ENCODE results near the gene NTRK3. TPM values are rescaled to one million over a fixed set of nuclear protein-coding genes. Genes with fewer than 3 reads are reported as not detected.

The NTRK3 gene
- polyA plus RNA-seq, 1 donor from 2014 or later, result 42.7 TPM

DNA sequence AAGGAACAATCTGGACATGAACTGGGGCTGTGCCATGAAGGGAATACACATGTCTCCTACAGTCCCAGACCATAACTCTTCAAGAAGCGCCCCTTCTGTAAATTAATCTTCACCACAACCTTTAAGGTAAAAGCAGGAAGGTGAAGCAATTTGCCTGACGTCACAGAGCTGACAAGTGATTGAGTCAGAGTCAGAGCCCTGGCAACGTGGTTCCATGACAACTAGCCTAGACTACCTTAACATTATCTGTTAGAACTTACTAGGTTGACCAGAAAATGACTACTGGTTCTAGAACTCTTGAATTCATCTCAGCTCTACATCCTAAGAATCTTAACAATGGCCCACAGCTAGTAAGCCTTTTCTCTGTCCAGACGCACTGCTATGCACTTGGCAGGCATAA lies 124.6 kb downstream of the NTRK3 start:
- Histone ChIP-seq H2AFZ (ENCODE audit: low read depth, low read length) (no peak overlapping the region), H3K36me3 (ENCODE audit: insufficient read depth, low read length) (peaks cover 4% of the 10 kb centered on the region), H3K27ac (ENCODE audit: low read length) (no peak overlapping the region), H3K9me3 (ENCODE audit: low read length) (no peaks in the 10 kb centered on the region), H3K27me3 (ENCODE audit: insufficient read depth, low read depth, low read length) (no peaks in the 10 kb centered on the region), H3K9me2 (ENCODE audit: insufficient read depth, low read length) (no peaks in the 10 kb centered on the region), H4K20me1 (ENCODE audit: insufficient read depth) (peaks cover 3% of the 10 kb centered on the region), H3F3A (ENCODE audit: insufficient read depth, low read length, poor library complexity, severe bottlenecking) (no peaks in the 10 kb centered on the region), H3K79me2 (replicated peaks; ENCODE audit: insufficient read depth, low read length) (no peaks in the 10 kb centered on the region), H3K4me2 (ENCODE audit: low read length) (no peak overlapping the region), H3K4me3 (ENCODE audit: low read length) (no peak overlapping the region), H3K9ac (ENCODE audit: low read length) (no peak overlapping the region)
- TF ChIP-seq EP300 (conservative IDR thresholded peaks at IDR 0.05; ENCODE audit: poor library complexity, severe bottlenecking), result no peak

DNA sequence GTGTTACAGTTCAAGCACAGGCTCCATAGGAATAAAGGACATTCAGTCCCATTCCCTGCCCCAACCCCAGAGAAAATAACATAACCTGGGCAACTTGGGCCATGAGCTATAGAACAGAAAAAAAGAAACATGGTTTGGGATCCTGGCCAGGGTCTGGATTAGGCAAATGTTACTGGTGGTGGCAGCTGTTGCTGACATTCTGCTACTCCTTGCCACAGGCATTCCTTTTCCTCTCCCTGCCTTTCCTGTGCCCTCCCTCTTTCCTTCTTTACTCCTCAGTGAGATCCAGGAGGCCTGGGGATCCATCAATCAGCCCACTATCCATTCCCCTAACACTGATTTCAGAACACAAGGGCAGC lies 129.1 kb downstream of the NTRK3 start:
- Histone ChIP-seq H4K20me1 (ENCODE audit: insufficient read depth) (peaks cover 3% of the 10 kb centered on the region), H2AFZ (ENCODE audit: low read depth, low read length) (no peak overlapping the region), H3K9me2 (ENCODE audit: insufficient read depth, low read length) (no peaks in the 10 kb centered on the region), H3K4me3 (ENCODE audit: low read length) (no peak overlapping the region), H3K4me2 (ENCODE audit: low read length) (no peak overlapping the region), H3K79me2 (replicated peaks; ENCODE audit: insufficient read depth, low read length) (no peaks in the 10 kb centered on the region), H3K9me3 (ENCODE audit: low read length) (no peaks in the 10 kb centered on the region), H3F3A (ENCODE audit: insufficient read depth, low read length, poor library complexity, severe bottlenecking) (no peaks in the 10 kb centered on the region), H3K27me3 (ENCODE audit: insufficient read depth, low read depth, low read length) (no peaks in the 10 kb centered on the region), H3K27ac (ENCODE audit: low read length) (no peak overlapping the region), H3K36me3 (ENCODE audit: insufficient read depth, low read length) (no peaks in the 10 kb centered on the region), H3K9ac (ENCODE audit: low read length) (no peak overlapping the region)
- TF ChIP-seq, protein P1, sequence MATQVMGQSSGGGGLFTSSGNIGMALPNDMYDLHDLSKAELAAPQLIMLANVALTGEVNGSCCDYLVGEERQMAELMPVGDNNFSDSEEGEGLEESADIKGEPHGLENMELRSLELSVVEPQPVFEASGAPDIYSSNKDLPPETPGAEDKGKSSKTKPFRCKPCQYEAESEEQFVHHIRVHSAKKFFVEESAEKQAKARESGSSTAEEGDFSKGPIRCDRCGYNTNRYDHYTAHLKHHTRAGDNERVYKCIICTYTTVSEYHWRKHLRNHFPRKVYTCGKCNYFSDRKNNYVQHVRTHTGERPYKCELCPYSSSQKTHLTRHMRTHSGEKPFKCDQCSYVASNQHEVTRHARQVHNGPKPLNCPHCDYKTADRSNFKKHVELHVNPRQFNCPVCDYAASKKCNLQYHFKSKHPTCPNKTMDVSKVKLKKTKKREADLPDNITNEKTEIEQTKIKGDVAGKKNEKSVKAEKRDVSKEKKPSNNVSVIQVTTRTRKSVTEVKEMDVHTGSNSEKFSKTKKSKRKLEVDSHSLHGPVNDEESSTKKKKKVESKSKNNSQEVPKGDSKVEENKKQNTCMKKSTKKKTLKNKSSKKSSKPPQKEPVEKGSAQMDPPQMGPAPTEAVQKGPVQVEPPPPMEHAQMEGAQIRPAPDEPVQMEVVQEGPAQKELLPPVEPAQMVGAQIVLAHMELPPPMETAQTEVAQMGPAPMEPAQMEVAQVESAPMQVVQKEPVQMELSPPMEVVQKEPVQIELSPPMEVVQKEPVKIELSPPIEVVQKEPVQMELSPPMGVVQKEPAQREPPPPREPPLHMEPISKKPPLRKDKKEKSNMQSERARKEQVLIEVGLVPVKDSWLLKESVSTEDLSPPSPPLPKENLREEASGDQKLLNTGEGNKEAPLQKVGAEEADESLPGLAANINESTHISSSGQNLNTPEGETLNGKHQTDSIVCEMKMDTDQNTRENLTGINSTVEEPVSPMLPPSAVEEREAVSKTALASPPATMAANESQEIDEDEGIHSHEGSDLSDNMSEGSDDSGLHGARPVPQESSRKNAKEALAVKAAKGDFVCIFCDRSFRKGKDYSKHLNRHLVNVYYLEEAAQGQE (IDR thresholded peaks at IDR 0.05; ENCODE audit: borderline replicate concordance), result no peak
- TF ChIP-seq MXI1 (conservative IDR thresholded peaks at IDR 0.05; ENCODE audit: poor library complexity, severe bottlenecking) (no peak), SMC3 (conservative IDR thresholded peaks at IDR 0.05; ENCODE audit: poor library complexity) (no peak), POLR2AphosphoS5 (IDR thresholded peaks at IDR 0.05) (no peak), RAD21 (conservative IDR thresholded peaks at IDR 0.05) (no peak), TAF1 (IDR thresholded peaks at IDR 0.05; ENCODE audit: low read depth) (no peak)

DNA sequence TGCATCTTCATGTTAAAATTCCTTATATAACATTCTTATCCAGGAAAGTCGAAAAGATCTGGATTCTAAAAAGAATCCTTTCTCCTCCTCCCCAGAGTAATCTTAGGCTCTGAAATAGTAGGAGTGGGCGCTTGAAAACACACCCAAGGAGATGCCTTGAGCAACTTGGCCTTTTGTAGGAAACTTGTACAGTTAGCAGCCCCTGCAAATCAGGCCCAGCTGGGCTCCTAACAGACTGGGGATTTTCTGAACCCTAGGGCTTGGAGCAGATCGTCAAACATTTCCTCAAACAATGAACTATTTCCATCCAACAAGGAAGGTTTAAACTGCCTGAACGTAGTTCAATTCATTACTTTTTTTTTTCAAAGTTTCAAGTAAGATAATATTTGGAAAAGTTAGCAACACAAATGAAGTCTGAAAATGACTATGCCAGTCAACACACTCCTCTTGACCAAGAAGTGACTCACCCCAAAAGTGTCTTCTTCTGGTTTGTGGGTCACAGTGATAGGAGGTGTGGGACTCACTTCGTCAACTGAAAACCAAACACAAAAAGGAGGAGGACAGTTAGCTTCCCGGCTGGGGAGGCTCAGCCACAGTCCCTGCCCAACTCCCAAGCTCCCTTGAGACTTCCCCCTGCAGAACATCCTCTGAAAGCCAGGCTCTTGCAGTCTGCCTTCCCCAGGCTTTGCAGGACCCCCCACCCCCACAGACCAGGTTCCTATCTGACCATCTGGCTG lies 129.7 kb downstream of the NTRK3 start:
- Histone ChIP-seq H3F3A (ENCODE audit: insufficient read depth, low read length, poor library complexity, severe bottlenecking) (no peaks in the 10 kb centered on the region), H2AFZ (ENCODE audit: low read depth, low read length) (no peak overlapping the region), H3K27me3 (ENCODE audit: insufficient read depth, low read depth, low read length) (no peaks in the 10 kb centered on the region), H3K79me2 (replicated peaks; ENCODE audit: insufficient read depth, low read length) (no peaks in the 10 kb centered on the region), H4K20me1 (ENCODE audit: insufficient read depth) (peaks cover 3% of the 10 kb centered on the region), H3K9ac (ENCODE audit: low read length) (no peak overlapping the region), H3K4me3 (ENCODE audit: low read length) (no peak overlapping the region), H3K27ac (ENCODE audit: low read length) (no peak overlapping the region), H3K9me2 (ENCODE audit: insufficient read depth, low read length) (no peaks in the 10 kb centered on the region), H3K36me3 (ENCODE audit: insufficient read depth, low read length) (peaks cover 4% of the 10 kb centered on the region), H3K9me3 (ENCODE audit: low read length) (no peaks in the 10 kb centered on the region), H3K4me2 (ENCODE audit: low read length) (no peak overlapping the region)
- TF ChIP-seq RAD21 (conservative IDR thresholded peaks at IDR 0.05) (no peak), SMC3 (conservative IDR thresholded peaks at IDR 0.05; ENCODE audit: poor library complexity) (no peak), EZH2 (IDR thresholded peaks at IDR 0.05; ENCODE audit: borderline replicate concordance, insufficient read depth, low read length, poor library complexity, severe bottlenecking) (no peak), POLR2AphosphoS5 (IDR thresholded peaks at IDR 0.05) (no peak), EP300 (conservative IDR thresholded peaks at IDR 0.05; ENCODE audit: poor library complexity, severe bottlenecking) (no peak), TAF1 (IDR thresholded peaks at IDR 0.05; ENCODE audit: low read depth) (no peak), MXI1 (conservative IDR thresholded peaks at IDR 0.05; ENCODE audit: poor library complexity, severe bottlenecking) (no peak)
- TF ChIP-seq, protein P2, sequence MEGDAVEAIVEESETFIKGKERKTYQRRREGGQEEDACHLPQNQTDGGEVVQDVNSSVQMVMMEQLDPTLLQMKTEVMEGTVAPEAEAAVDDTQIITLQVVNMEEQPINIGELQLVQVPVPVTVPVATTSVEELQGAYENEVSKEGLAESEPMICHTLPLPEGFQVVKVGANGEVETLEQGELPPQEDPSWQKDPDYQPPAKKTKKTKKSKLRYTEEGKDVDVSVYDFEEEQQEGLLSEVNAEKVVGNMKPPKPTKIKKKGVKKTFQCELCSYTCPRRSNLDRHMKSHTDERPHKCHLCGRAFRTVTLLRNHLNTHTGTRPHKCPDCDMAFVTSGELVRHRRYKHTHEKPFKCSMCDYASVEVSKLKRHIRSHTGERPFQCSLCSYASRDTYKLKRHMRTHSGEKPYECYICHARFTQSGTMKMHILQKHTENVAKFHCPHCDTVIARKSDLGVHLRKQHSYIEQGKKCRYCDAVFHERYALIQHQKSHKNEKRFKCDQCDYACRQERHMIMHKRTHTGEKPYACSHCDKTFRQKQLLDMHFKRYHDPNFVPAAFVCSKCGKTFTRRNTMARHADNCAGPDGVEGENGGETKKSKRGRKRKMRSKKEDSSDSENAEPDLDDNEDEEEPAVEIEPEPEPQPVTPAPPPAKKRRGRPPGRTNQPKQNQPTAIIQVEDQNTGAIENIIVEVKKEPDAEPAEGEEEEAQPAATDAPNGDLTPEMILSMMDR (IDR thresholded peaks at IDR 0.05; ENCODE audit: poor library complexity, severe bottlenecking), result no peak
- TF ChIP-seq, protein P1 (IDR thresholded peaks at IDR 0.05; ENCODE audit: borderline replicate concordance), result no peak

Measured in neural cell (in vitro differentiated cells).